HL-60 (cell line): Measurements from ENCODE around the gene NANOG.
"Not testable (repeated sequence)": the region's sequence is repeated elsewhere in the genome, so short reads cannot be mapped to it uniquely, and the experiment has no call there.

Experiments
- GABPA ChIP-seq: IDR thresholded peaks from 2 replicates; pipeline ENCODE4 v1.6.1; 2012; ENCODE audit warnings: low read depth
- POLR2AphosphoS5 ChIP-seq: IDR thresholded peaks from 2 replicates; pipeline ENCODE4 v1.6.1; 2012; ENCODE audit warnings: low read depth
- REST ChIP-seq: IDR thresholded peaks from 2 replicates; pipeline ENCODE4 v1.6.1; 2012; ENCODE audit warnings: low read depth; ENCODE audit not compliant: insufficient replicate concordance
- SPI1 ChIP-seq: IDR thresholded peaks from 2 replicates; pipeline ENCODE4 v1.6.1; 2012; ENCODE audit warnings: low read depth, mild to moderate bottlenecking, borderline replicate concordance
- TF ChIP-seq, protein P1 (sequence below): IDR thresholded peaks from one replicate; pipeline ENCODE4 v1.5.1; 2011; ENCODE audit warnings: low read length, control low read depth, inconsistent platforms; ENCODE audit not compliant: insufficient read depth

- TF ChIP-seq, protein P1, sequence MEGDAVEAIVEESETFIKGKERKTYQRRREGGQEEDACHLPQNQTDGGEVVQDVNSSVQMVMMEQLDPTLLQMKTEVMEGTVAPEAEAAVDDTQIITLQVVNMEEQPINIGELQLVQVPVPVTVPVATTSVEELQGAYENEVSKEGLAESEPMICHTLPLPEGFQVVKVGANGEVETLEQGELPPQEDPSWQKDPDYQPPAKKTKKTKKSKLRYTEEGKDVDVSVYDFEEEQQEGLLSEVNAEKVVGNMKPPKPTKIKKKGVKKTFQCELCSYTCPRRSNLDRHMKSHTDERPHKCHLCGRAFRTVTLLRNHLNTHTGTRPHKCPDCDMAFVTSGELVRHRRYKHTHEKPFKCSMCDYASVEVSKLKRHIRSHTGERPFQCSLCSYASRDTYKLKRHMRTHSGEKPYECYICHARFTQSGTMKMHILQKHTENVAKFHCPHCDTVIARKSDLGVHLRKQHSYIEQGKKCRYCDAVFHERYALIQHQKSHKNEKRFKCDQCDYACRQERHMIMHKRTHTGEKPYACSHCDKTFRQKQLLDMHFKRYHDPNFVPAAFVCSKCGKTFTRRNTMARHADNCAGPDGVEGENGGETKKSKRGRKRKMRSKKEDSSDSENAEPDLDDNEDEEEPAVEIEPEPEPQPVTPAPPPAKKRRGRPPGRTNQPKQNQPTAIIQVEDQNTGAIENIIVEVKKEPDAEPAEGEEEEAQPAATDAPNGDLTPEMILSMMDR: not testable (repeated sequence)
- TF ChIP-seq REST, POLR2AphosphoS5, SPI1, GABPA: not testable (repeated sequence)
Observed at GRCh38 chr12:7751941-7752922, 37.0 kb upstream of the NANOG start.
